Ovary (tissue), 9 donors: ENCODE results near the gene PPP2R5C. TPM values are rescaled to one million over a fixed set of nuclear protein-coding genes. Genes with fewer than 3 reads are reported as not detected.
"Not testable (repeated sequence)": the region's sequence is repeated elsewhere in the genome, so short reads cannot be mapped to it uniquely, and the experiment has no call there.

Experiments
- DNase-seq, 5 donors: peaks; one replicate each; pipeline ENCODE4 v3.0.0-alpha.2; 2019 to 2020
- H3K27ac ChIP-seq, 2 donors: fragments of 200-600 bp; one replicate each; pipeline versions ENCODE4 v1.5.1 to v1.8.0; 2019 to 2022
- H3K27me3 ChIP-seq: fragments of 200-600 bp; one replicate; pipeline ENCODE4 v1.8.0; 2022
- H3K36me3 ChIP-seq: fragments of 200-600 bp; sonication (generic); one replicate; pipeline ENCODE4 v1.5.1; 2019
- H3K4me1 ChIP-seq: one replicate; pipeline ENCODE4 v1.8.1; 2013; ENCODE audit warnings: mild to moderate bottlenecking, moderate library complexity; ENCODE audit not compliant: insufficient read depth
- H3K4me3 ChIP-seq: fragments of 200-600 bp; sonication (generic); one replicate; pipeline ENCODE4 v1.5.1; 2017
- H3K9me3 ChIP-seq, 2 donors: fragments of 200-600 bp in 1 of 2; sonication (generic) in 1 of 2; one replicate each; pipeline versions ENCODE4 v1.5.1 to v1.8.1; 2013 to 2019; ENCODE audit warnings: mild to moderate bottlenecking in 1 of 2, moderate library complexity in 1 of 2
- CTCF ChIP-seq, 3 donors: fragments of 450-650 bp in 2 of 3; fragments of 200-600 bp in 1 of 3; IDR thresholded peaks; one replicate each; pipeline versions ENCODE4 v1.5.1 to v1.8.0; 2016 to 2022; ENCODE audit warnings: antibody characterized with exemption in 3 of 3, mild to moderate bottlenecking in 1 of 3
- EP300 ChIP-seq: sonication (generic); formaldehyde crosslinking; IDR thresholded peaks from one replicate; pipeline ENCODE4 v1.6.1; 2017; ENCODE audit warnings: antibody characterized with exemption
- POLR2A ChIP-seq: fragments of 450-650 bp; IDR thresholded peaks from one replicate; pipeline ENCODE4 v1.6.1; 2017; ENCODE audit warnings: antibody characterized with exemption, mild to moderate bottlenecking, moderate library complexity
- WGBS, 3 donors: extraction: QIAGEN DNeasy Blood & Tissue Kit in 1 of 3; methylation state at CpG; one replicate each; pipeline versions ENCODE4 v1.1.5 to v1.1.7; 2013 to 2017; 5-methylcytosine and 5-hydroxymethylcytosine counted together
- intact Hi-C, 4 donors: fragments of 100-400 bp; cut with DNase I; formaldehyde crosslinking; loops; one replicate each; pipeline versions ENCODE4 v1.11.0 to v1.15.1; 2022 to 2023
- polyA plus RNA-seq, 2 donors: library from polyadenylated mRNA; stranded (reverse); fragments of 200-250 nt in 1 of 2; fragments of 350-450 nt in 1 of 2; fragmentation: Illumina TruSeq in 1 of 2; extraction: RNeasy Lipid Tissue Mini Kit (QIAGEN cat#74804) in 1 of 2; gene quantifications; one replicate each; pipeline ENCODE4 v1.2.3, GENCODE V29; 2013 to 2014
- total RNA-seq, 7 donors: library from RNA; depleted of rRNA in 2 of 7; stranded (reverse); fragments of >200 nt in 2 of 7; fragmentation: NEBNext Ultra II Directional in 3 of 7; extraction: Animal tissue kit (Norgen Biotek cat#: 25700) in 3 of 7; gene quantifications; one replicate each; pipeline versions ENCODE4 v1.1.0 to v1.2.4, GENCODE V29; 2016 to 2023
- donor health status: DM: no; HTN: no; CAD: no; lungs with moderate emphysema.
- donor health status: DM: no; HTN: no; CAD: no.
- donor health status: Bipolar disorder and iron deficiency.
- donor health status: DM: yes; HTN: yes; CAD: no.
- donor health status: DM: no; HTN: no; CAD: no.
- donor health status: DM: yes; HTN: yes; CAD: no.

The PPP2R5C gene
- total and polyA plus RNA-seq, 9 donors, result 52.8 to 136 (median 96.6) TPM

DNA sequence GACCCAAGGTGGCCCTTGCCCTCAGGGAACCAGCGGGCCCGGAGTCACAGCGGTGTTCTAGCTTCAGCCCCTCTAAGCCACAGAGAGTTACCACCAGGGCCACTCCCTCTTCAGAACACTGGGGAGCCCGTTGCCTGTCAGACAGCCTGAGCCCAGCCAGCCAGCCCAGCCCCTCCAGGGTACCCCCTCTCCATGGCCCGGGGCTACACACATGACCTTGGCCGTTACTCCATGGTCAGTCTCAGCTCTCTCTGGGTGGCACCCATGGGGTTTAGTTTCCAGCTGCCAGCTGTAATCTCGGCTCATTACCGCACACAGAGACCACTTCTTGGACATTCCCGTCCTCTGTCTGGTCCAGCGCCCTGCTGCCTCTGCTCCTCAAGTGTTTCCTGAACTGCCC, 35.0 kb downstream of the PPP2R5C start:
- TF ChIP-seq POLR2A, result no peak
- TF ChIP-seq EP300, result no peak
- no peak for TF ChIP-seq CTCF (IDR thresholded peaks at IDR 0.05)
- Histone ChIP-seq H3K9me3 (no peaks in the 10 kb centered on the region), H3K4me1 (no peaks in the 10 kb centered on the region), H3K27me3 (no peaks in the 10 kb centered on the region), H3K27ac (no peak overlapping the region), H3K36me3 (no peaks in the 10 kb centered on the region), H3K4me3 (no peak overlapping the region)
- intact Hi-C loops, result no loop called here
- DNase-seq, result no peak
- 92 to 95% (median 93%) methylated on average over 10 of the region's 10 CpGs for WGBS, 3 donors

- H3K36me3 ChIP-seq, result no peaks in the 10 kb centered on the region
- H3K27ac ChIP-seq, result no peak overlapping the region
- no peaks in the 10 kb centered on the region for H3K4me1 ChIP-seq
- H3K27me3 ChIP-seq, result no peaks in the 10 kb centered on the region
- no peak for DNase-seq
- WGBS, 3 donors, result 87 to 91% (median 88%) methylated on average over 5 of the region's 5 CpGs
- no peak for TF ChIP-seq POLR2A
- no peaks in the 10 kb centered on the region for H3K9me3 ChIP-seq
- intact Hi-C loops, result no loop called here
- H3K4me3 ChIP-seq, result no peak overlapping the region
Observed at GRCh38 chr14:101797856-101798255, 36.3 kb downstream of the PPP2R5C start.

DNA sequence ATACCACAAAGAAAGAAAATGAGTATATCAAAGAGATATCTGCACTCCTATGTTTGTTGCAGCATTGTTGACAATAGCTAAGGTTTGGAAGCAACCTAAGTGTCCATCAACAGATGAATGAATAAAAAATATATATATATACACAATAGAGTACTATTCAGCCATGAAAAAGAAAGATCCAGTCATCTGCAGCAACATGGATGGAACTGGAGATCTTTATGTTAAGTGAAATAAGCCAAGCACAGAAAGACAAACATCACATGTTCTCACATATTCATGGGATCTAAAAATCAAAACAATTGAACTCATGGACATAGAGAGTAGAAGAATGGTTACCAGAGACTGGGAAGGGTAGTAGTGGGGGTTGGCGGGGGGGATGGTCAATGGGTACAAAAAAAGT, 42.9 kb downstream of the PPP2R5C start:
- H3K36me3 ChIP-seq, H3K27ac ChIP-seq, H3K27me3 ChIP-seq, DNase-seq, H3K4me1 ChIP-seq, H3K4me3 ChIP-seq, intact Hi-C loops, H3K9me3 ChIP-seq: not testable (repeated sequence)
- 95 to 100% (median 98%) methylated on average over 1 of the region's 1 CpG for WGBS, 3 donors

GRCh38 chr14:101806252-101806651, 44.7 kb downstream of the PPP2R5C start:
- 90 to 100% (median 96%) methylated on average over 1 of the region's 1 CpG for WGBS, 3 donors
- DNase-seq, H3K36me3 ChIP-seq: not testable (repeated sequence)

GRCh38 chr14:101808020-101808641, 46.6 kb downstream of the PPP2R5C start:
- no peaks in the 10 kb centered on the region for H3K36me3 ChIP-seq
- no peaks in the 10 kb centered on the region for H3K9me3 ChIP-seq
- peaks cover 8% of the 10 kb centered on the region for H3K4me1 ChIP-seq
- no peaks in the 10 kb centered on the region for H3K27me3 ChIP-seq
- H3K4me3 ChIP-seq, result no peak overlapping the region
- peak overlapping the region in 1 of 2 donors; percentile 9 for H3K27ac ChIP-seq
- intact Hi-C loops, result no loop called here
- WGBS, 3 donors, result 31 to 45% (median 31%) methylated on average over 11 of the region's 11 CpGs
- no peak for DNase-seq
- TF ChIP-seq CTCF (IDR thresholded peaks at IDR 0.05) (no peak), EP300 (no peak), POLR2A (no peak)

More at GRCh38 chr14:101806252-101806651, 44.7 kb downstream of the PPP2R5C start:
- H3K9me3 ChIP-seq, H3K4me1 ChIP-seq, H3K27me3 ChIP-seq, intact Hi-C loops, H3K4me3 ChIP-seq, H3K27ac ChIP-seq: not testable (repeated sequence)

DNA sequence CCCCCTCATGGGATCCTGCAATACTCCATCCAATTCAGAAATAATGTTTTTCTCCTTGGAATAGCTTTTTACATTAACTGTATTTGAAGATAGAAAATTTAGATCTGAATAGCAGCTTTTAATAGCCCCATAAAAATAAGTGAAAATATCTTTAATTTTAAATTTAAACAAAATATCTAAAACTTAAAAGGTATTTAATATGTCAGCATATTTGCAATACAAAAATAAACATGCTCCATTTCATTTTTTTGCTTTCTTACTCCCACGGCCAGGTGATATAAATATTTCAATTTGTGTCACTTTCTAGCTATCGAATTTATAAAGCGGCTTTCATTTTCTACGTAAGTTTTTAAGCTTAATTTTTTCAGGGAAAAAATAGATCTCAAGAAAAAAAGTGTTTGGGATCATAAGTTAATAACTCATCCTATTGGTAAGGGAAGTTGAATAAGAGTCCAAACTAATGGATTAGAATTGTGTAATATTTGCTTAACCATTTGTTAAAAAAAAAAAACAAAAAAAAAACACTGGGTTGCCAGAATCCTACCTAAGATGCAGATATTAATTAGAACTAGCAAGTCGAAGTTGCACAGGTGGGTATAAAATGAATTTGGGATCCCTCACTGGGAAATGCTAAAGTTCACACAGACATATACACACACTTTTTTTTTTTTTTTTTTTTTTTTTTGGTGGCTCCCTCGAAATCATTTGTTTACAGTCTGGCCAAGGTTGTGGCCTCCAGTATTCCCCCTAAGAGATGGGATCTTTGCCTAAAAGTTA, 47.6 kb downstream of the PPP2R5C start:
- intact Hi-C loops, result no loop called here
- H3K36me3 ChIP-seq, result no peaks in the 10 kb centered on the region
- 20 to 30% (median 26%) methylated on average over 6 of the region's 6 CpGs for WGBS, 3 donors
- no peak for DNase-seq
- H3K9me3 ChIP-seq, result no peaks in the 10 kb centered on the region
- H3K27ac ChIP-seq, result peak overlapping the region; percentile 96 to 99
- peak overlapping the region; percentile 66 for H3K4me3 ChIP-seq
- no peaks in the 10 kb centered on the region for H3K27me3 ChIP-seq
- peaks cover 11% of the 10 kb centered on the region for H3K4me1 ChIP-seq
- no peak for TF ChIP-seq POLR2A
- no peak for TF ChIP-seq EP300
- no peak for TF ChIP-seq CTCF (IDR thresholded peaks at IDR 0.05)
